ENCODE results near the gene KIF5C. TPM values are rescaled to one million over a fixed set of nuclear protein-coding genes. Genes with fewer than 3 reads are reported as not detected.

Gene KIF5C
- total RNA-seq, 1 experiment from 2014 or later: 1.6 TPM

- in situ Hi-C loops (cut with HindIII; ENCODE audit: low pct_unique_long_range_greater_than_20kb, low sequenced_read_pairs): no loop called here
These were observed 25.4 kb downstream of the KIF5C start for GRCh38 chr2:148900350-148900837.

GRCh38 chr2:148901142-148901541 lies 26.1 kb downstream of the KIF5C start:
- no peak for TF ChIP-seq REST (IDR thresholded peaks at IDR 0.05; ENCODE audit: insufficient read depth in 1 of 2, low read depth in 2 of 2, low read length in 1 of 2)
- TF ChIP-seq POLR2AphosphoS5 (IDR thresholded peaks at IDR 0.05; ENCODE audit: low read depth, low read length): no peak
- no peak for TF ChIP-seq CTCF (IDR thresholded peaks at IDR 0.05)
- TF ChIP-seq SIN3A (IDR thresholded peaks at IDR 0.05; ENCODE audit: borderline replicate concordance, insufficient read depth, low read depth, low read length): no peak
- no peak for TF ChIP-seq TCF7L2 (IDR thresholded peaks at IDR 0.05; ENCODE audit: low read depth, low read length)
- ChIA-PET POLR2A (no interaction called here), CTCF (no interaction called here)
- no peak overlapping the region for H3K27ac ChIP-seq (ENCODE audit: low read length)
- H3K4me3 ChIP-seq (ENCODE audit: low read depth in 2 of 2, low read length in 2 of 2): no peak overlapping the region
- intact Hi-C loops (cut with micrococcal nuclease; ENCODE audit: unreplicated experiment) (no loop called here), in situ Hi-C loops (cut with HindIII; ENCODE audit: low pct_unique_long_range_greater_than_20kb, low sequenced_read_pairs) (no loop called here)
- H3K27me3 ChIP-seq (ENCODE audit: control insufficient read depth, insufficient read depth, low read length): peaks cover 10% of the 10 kb centered on the region
- H3K4me1 ChIP-seq (ENCODE audit: control insufficient read depth, insufficient read depth, low read length): no peaks in the 10 kb centered on the region
- H3K9me3 ChIP-seq (ENCODE audit: control insufficient read depth, insufficient read depth, low read depth, low read length): no peaks in the 10 kb centered on the region
- DNase-seq (ENCODE audit: low read depth, low spot score): no peak
- no peak for ATAC-seq
- H3K36me3 ChIP-seq (ENCODE audit: control insufficient read depth, insufficient read depth, low read length): no peaks in the 10 kb centered on the region
- no TSS peak for BruUV-seq (replicated peaks)

More at GRCh38 chr2:148900350-148900837, 25.4 kb downstream of the KIF5C start:
- Histone ChIP-seq H3K4me1 (ENCODE audit: control insufficient read depth, insufficient read depth, low read length) (no peaks in the 10 kb centered on the region), H3K27ac (ENCODE audit: low read length) (no peak overlapping the region), H3K36me3 (ENCODE audit: control insufficient read depth, insufficient read depth, low read length) (no peaks in the 10 kb centered on the region), H3K9me3 (ENCODE audit: control insufficient read depth, insufficient read depth, low read depth, low read length) (no peaks in the 10 kb centered on the region), H3K27me3 (ENCODE audit: control insufficient read depth, insufficient read depth, low read length) (peaks cover 10% of the 10 kb centered on the region), H3K4me3 (ENCODE audit: low read depth in 2 of 2, low read length in 2 of 2) (no peak overlapping the region)
- ATAC-seq (no peak), DNase-seq (ENCODE audit: low read depth, low spot score) (no peak)
- intact Hi-C loops (cut with micrococcal nuclease; ENCODE audit: unreplicated experiment): no loop called here
- ChIA-PET CTCF (no interaction called here), POLR2A (no interaction called here)
- no TSS peak for BruUV-seq (replicated peaks)
- no peak for TF ChIP-seq POLR2AphosphoS5 (IDR thresholded peaks at IDR 0.05; ENCODE audit: low read depth, low read length)

- no peak for ATAC-seq
- Histone ChIP-seq H3K4me1 (ENCODE audit: control insufficient read depth, insufficient read depth, low read length) (no peaks in the 10 kb centered on the region), H3K36me3 (ENCODE audit: control insufficient read depth, insufficient read depth, low read length) (no peaks in the 10 kb centered on the region), H3K4me3 (ENCODE audit: low read depth in 2 of 2, low read length in 2 of 2) (no peak overlapping the region), H3K9me3 (ENCODE audit: control insufficient read depth, insufficient read depth, low read depth, low read length) (no peaks in the 10 kb centered on the region), H3K27ac (ENCODE audit: low read length) (no peak overlapping the region), H3K27me3 (ENCODE audit: control insufficient read depth, insufficient read depth, low read length) (peaks cover 9% of the 10 kb centered on the region)
- DNase-seq (ENCODE audit: low read depth, low spot score): no peak
- ChIA-PET CTCF (interaction anchor here (0.7 kb wide), 1 partner anchor 21 kb away, joined by 4 read pairs; no protein-coding TSS in a partner anchor), POLR2A (no interaction called here)
- TF ChIP-seq SIN3A (IDR thresholded peaks at IDR 0.05; ENCODE audit: borderline replicate concordance, insufficient read depth, low read depth, low read length) (no peak), POLR2AphosphoS5 (IDR thresholded peaks at IDR 0.05; ENCODE audit: low read depth, low read length) (no peak), TCF7L2 (IDR thresholded peaks at IDR 0.05; ENCODE audit: low read depth, low read length) (no peak), CTCF (IDR thresholded peaks at IDR 0.05) (no peak), REST (IDR thresholded peaks at IDR 0.05; ENCODE audit: insufficient read depth in 1 of 2, low read depth in 2 of 2, low read length in 1 of 2) (no peak)
- in situ Hi-C loops (cut with HindIII; ENCODE audit: low pct_unique_long_range_greater_than_20kb, low sequenced_read_pairs): no loop called here
- intact Hi-C loops (cut with micrococcal nuclease; ENCODE audit: unreplicated experiment): no loop called here
- no TSS peak for BruUV-seq (replicated peaks)
These were observed 27.8 kb downstream of the KIF5C start for GRCh38 chr2:148902798-148903197.

Measured in Panc1 (cell line).